Measurements from ENCODE around the gene MYLIP. TPM values are rescaled to one million over a fixed set of nuclear protein-coding genes. Genes with fewer than 3 reads are reported as not detected.

The MYLIP gene
- total RNA-seq, 4 donors from 2014 or later: 49.9 to 131 (median 79.3) TPM

GRCh38 chr6:16086965-16087364, 41.9 kb upstream of the MYLIP start:
- no peaks in the 10 kb centered on the region for H3K9me3 ChIP-seq
- no peaks in the 10 kb centered on the region for H3K4me1 ChIP-seq
- H3K27me3 ChIP-seq: no peaks in the 10 kb centered on the region
- no peak overlapping the region for H3K27ac ChIP-seq
- no peak for ATAC-seq
- H3K36me3 ChIP-seq: no peaks in the 10 kb centered on the region
- TF ChIP-seq POLR2A (IDR thresholded peaks at IDR 0.05): no peak
- no peak for TF ChIP-seq EP300 (IDR thresholded peaks at IDR 0.05)
- TF ChIP-seq CTCF (IDR thresholded peaks at IDR 0.05): no peak
- no peak for TF ChIP-seq POLR2AphosphoS5 (IDR thresholded peaks at IDR 0.05)
- no peak overlapping the region for H3K4me3 ChIP-seq
- 67 to 81% methylated on average over 3 of the region's 4 CpGs for WGBS, 2 donors (ENCODE audit: low coverage in 1 of 2)

- H3K4me1 ChIP-seq: no peaks in the 10 kb centered on the region
- no peaks in the 10 kb centered on the region for H3K27me3 ChIP-seq
- H3K36me3 ChIP-seq: no peaks in the 10 kb centered on the region
- 90 to 100% methylated on average over 2 to 3 of the region's 3 CpGs for WGBS, 2 donors (ENCODE audit: low coverage in 1 of 2)
- no peak overlapping the region for H3K4me3 ChIP-seq
- no peaks in the 10 kb centered on the region for H3K9me3 ChIP-seq
- no peak for TF ChIP-seq CTCF (IDR thresholded peaks at IDR 0.05)
- no peak for TF ChIP-seq POLR2A (IDR thresholded peaks at IDR 0.05)
- TF ChIP-seq EP300 (IDR thresholded peaks at IDR 0.05): no peak
- TF ChIP-seq POLR2AphosphoS5 (IDR thresholded peaks at IDR 0.05): no peak
- H3K27ac ChIP-seq: no peak overlapping the region
- ATAC-seq: no peak
Measured at GRCh38 chr6:16087386-16087785, 41.5 kb upstream of the MYLIP start.

- Histone ChIP-seq H3K4me1 (no peaks in the 10 kb centered on the region), H3K4me3 (no peak overlapping the region), H3K36me3 (no peaks in the 10 kb centered on the region), H3K27me3 (no peaks in the 10 kb centered on the region), H3K27ac (no peak overlapping the region), H3K9me3 (no peaks in the 10 kb centered on the region)
- TF ChIP-seq POLR2A (IDR thresholded peaks at IDR 0.05) (no peak), EP300 (IDR thresholded peaks at IDR 0.05) (no peak), CTCF (IDR thresholded peaks at IDR 0.05) (no peak), POLR2AphosphoS5 (IDR thresholded peaks at IDR 0.05) (no peak)
- 91 to 92% methylated on average over 3 of the region's 3 CpGs for WGBS, 2 donors (ENCODE audit: low coverage in 1 of 2)
- no peak for ATAC-seq
Measured at GRCh38 chr6:16088409-16088808, 40.5 kb upstream of the MYLIP start.

DNA sequence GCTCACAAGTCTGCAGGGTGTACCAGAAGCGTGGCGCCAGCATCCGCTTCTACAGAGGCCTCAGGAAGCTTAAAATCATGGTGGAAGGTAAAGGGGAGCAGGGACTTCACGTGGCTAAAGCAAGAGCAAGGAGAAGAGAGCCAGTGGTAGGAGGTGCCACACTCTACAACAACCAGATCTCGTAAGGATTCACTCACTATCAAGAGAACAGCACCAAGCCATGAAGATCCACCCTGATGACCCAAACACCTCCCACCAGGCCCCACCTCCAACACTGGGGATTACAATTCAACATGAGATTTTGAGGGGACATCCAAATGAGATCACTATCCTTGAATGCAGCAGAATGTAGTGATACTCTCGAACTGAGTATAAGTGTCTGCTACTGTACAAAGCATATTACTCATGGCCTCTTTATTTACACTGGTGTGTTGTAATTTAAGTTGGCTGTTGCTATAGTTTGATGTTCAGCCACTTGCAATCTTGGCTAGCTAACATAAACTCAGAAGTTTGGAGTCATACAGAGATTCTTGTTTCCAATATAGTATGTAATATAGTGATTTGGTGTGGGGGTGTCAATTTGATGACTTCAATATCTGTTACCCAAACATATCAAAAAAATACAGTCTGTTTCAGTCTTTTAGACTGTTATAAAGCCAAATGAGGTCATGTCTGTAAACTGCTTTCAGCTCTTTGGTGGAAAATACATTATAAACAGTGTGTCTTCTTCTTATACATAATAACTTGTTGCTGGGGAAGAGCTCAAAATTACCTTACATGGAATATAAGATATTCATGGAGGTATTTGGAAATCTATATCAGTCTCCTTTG, 39.4 kb upstream of the MYLIP start:
- Histone ChIP-seq H3K4me1 (no peaks in the 10 kb centered on the region), H3K4me3 (no peak overlapping the region), H3K27me3 (no peaks in the 10 kb centered on the region), H3K36me3 (no peaks in the 10 kb centered on the region), H3K9me3 (no peaks in the 10 kb centered on the region), H3K27ac (no peak overlapping the region)
- TF ChIP-seq POLR2A (IDR thresholded peaks at IDR 0.05) (no peak), POLR2AphosphoS5 (IDR thresholded peaks at IDR 0.05) (no peak), EP300 (IDR thresholded peaks at IDR 0.05) (no peak), CTCF (IDR thresholded peaks at IDR 0.05) (no peak)
- WGBS, 2 donors (ENCODE audit: low coverage in 1 of 2): 71 to 76% methylated on average over 4 to 5 of the region's 6 CpGs
- ATAC-seq: no peak

DNA sequence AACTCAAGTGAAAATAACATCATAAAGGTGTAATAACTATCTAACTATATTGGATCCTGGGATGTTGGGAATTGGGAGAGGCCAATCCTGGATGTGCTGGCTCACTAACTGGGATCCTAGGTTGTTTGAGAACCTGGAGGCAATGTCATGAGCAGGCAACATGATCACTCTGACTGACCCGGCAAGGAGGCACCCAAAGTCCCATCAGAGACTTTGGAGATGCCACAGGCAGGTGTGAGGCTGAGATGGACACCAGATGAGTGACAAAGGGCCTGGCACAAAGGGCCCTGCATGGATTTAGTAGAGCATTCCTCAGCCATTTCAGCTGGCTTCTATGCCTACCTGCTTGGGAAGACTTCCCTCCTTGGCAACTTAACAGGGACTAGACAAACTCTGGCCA, 38.4 kb upstream of the MYLIP start:
- no peak for TF ChIP-seq POLR2A (IDR thresholded peaks at IDR 0.05)
- WGBS, 2 donors (ENCODE audit: low coverage in 1 of 2): no CpG with 5 or more reads among the region's 1 CpG
- ATAC-seq: no peak

More for the DNA sequence above, 38.4 kb upstream of the MYLIP start:
- Histone ChIP-seq H3K27me3 (no peaks in the 10 kb centered on the region), H3K9me3 (no peaks in the 10 kb centered on the region), H3K4me3 (no peak overlapping the region), H3K4me1 (no peaks in the 10 kb centered on the region), H3K27ac (no peak overlapping the region), H3K36me3 (no peaks in the 10 kb centered on the region)

All from gastroesophageal sphincter (tissue), 4 donors.